Stimulated activated CD4-positive, alpha-beta T cell treated with anti-CD3 and anti-CD28 coated beads, TNF-alpha, amount 100 ng/mL, for 48 hours (primary cell): Measurements from ENCODE around the gene TRIM31.

Experiments
- DNase-seq, 3 donors: peaks; one replicate each; pipeline ENCODE4 v3.0.0-alpha.2; 2020; ENCODE audit warnings: low read depth in 3 of 3

TRIM31 gene

DNA sequence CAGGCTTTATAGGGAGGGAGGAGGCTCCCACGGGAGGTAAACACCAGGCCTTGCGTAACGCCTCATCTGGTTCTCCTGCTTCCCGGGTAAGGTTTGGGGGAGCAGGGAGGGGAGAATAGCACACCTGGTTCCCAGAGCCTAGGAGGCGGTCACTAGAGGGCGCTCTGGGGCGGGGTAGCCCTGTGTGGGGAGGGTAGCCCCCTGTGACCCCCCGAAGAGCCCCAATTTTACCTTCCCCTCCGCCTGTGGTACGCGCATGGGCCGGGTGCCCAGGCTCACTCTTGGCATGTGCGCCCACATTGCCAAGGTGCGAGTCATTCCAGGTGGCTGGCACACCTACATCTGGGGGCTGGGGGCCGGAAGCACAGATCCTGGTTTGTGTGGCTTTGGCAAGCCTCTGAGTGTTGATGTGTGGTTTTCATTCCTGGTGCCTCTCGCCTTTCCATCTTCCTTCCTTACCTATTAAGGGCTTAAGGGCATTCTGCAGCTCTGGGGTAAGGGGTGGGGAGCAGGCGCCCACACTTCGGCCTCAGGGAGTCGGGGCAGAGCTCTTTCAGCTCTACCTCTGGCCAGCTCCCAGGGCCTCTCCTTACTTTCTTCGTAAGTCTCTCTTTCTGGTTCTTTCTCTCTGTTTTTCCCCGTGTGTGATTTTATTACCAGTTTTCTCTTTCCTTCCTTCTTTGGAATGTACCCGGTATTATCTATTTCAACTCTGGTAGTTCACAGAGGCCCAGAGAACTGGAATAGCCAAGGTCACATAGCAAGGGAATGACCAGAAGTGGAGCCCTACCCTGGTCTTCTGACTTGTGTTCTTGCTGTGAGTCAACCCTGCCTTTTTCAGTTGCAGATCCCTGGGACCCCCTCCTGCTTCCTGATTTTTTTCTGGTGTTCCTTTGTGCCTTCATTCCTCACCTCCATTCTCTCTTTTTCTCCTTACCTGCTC is 36.8 kb downstream of the TRIM31 start:
- no peak for DNase-seq

DNA sequence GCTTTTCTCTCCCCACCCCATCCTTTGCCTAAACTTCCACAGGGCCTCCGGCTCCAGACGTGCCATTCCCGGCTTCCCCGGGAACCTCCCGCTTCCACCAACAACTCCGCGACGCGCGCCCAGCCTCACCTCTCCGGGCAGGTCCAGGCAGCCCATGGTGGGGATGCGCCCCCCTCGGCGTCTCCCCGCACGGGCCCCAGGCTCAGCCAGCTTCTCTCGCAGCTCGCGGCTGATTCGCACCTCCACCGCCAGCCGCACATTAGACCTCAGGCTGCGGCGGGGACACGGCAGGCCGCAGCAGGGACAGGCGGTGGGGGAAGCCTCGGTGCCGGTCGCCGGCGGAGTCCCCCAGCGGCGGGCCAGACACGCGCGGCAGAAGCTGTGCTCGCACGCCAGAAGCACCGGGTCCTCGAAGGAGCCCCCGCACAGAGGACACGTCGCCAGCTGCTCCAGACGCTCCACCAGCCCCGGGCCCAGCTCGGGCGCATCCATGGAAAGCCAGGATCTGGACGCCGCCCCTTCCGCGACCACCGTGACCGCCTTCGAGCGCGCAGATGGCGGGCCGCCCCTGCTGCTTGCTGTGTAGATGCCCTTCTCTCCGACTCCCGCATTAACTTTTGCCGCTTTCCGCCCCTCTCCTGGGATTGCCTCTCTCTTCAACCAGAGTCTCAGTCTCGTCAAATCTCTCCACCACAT is 37.6 kb downstream of the TRIM31 start, which contains the start of gene RNF39:
TSS of gene RNF39 (minus strand) at position 676 of the 696 bp plus-strand sequence. CDS start at position 492, 184 bp downstream.
- no peak for DNase-seq

DNA sequence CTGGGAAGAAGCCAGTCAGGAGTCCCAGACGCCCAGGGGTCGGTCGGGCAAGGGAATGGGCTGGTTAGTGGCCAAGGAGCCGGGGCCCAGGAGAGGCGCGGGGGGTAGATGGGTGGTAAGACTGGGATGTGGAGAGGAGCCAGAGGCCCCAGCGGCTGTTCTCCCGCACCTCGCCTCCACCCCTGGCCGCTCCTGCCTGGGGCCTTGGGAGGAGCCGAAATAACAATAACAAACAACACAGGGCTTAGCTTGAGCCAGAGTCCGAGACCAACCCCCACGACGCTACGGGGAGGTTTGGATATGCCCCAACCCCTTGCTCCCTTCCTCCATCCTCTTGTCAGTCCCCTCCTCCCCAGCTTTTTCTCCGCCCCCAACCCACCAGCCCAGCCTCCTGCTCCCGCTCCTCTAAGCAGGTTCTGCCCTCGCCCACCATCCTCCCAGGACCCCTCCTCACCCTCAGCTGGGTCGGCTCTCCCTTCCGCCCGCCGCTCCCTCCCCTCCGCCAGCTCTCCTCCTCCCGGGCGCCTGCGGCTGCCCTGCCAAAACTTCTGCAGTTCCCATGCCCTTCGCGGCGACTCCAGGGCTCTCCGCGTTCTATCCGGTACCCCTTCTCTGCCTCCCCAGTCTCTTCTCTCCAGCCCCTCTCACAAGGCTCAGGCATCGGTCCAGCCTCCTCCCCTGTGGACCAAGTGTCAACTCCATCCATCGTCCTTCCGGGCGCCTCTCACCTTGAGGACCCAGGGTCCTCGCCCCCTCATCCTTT is 38.4 kb downstream of the TRIM31 start:
- DNase-seq: no peak

DNA sequence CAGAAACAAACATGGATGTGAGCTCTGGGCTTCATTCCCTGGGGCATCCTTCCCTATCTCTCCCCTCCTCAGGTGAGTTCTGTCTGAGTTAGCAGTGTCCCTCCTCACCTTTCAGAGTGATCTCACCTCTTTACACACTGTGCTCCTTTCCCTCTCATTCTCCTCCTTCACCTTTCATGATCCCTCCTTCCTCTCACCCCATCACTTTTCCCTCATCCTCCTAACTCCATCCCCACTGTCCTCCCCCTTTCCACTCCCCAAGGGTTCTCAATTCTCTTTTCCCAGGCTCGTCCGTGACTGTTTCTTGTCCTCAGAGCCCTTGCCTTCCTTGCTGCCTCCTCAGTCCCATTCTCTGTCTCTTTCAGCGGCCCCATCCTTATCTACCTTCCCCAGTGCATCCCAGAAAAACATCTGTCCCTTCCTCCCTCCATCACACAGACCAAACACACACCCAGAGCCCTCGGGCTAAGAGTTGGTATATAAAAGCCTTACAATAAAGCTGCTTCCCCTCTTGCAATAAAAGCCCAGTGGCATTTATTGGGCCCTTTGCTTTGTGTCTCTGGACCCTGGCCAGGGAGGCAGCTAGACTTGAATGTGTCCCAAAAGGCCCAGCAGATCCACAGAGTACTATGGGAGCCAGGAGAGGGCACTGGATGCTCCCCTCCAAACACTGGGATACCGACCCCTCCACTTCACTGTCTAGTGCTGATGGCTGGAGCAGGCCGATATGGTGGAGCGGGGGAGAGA is 39.2 kb downstream of the TRIM31 start:
- DNase-seq: no peak

DNA sequence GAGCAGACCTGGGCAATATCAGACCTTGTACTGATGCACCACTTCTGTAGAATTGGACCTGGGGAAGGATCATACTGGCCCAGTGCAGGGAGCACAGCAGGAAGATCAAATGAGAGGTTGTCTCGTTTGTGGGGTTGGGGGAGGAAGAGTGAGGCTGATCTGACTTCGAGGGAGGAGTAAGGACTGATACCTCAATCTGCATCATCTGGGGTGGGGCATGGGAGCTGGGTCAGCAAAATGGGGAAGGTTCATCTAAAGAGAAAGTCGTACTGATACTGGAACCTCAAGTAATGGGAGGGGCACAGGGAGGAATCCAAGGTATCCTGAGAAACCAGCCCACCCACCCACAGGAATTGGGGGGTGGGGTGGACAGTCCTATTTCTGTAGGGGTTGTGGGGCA is 41.0 kb downstream of the TRIM31 start:
- DNase-seq: no peak

DNA sequence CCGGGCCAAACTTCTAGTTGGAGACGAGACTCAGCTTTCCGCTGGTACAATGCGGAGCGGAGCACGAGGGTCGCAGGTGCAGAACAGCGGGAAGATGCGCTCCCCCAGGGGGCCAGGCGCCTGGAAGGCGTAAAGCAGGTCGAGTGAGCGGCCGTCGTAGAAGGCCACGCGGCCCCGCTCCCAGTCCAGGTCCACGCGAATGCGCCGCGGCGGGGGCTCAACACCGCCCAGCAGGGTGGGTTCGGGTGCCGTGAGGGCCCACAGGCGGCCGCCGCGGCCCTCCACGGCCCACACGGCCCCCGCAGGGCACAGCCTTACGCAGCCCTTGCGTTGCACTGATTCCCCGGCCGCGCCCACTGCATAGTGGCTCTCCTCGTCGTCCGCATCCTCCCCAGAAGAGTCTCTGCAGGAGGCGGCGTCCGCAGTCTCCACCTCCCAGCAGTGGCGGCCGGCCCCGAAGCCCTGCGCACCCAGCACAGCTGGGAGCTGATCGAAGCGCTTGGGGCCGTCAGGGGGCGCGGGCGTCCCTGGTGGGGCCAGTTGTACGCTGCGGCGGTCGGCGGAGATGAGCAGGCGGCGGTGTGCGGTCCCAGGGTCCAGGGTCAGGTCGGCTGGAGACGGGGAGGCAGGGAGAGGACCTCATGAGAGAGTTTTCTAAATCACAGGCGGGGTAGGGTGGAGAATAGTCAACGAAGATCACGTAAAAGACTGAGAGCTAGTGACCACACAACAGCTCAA is 41.6 kb downstream of the TRIM31 start:
- no peak for DNase-seq

DNA sequence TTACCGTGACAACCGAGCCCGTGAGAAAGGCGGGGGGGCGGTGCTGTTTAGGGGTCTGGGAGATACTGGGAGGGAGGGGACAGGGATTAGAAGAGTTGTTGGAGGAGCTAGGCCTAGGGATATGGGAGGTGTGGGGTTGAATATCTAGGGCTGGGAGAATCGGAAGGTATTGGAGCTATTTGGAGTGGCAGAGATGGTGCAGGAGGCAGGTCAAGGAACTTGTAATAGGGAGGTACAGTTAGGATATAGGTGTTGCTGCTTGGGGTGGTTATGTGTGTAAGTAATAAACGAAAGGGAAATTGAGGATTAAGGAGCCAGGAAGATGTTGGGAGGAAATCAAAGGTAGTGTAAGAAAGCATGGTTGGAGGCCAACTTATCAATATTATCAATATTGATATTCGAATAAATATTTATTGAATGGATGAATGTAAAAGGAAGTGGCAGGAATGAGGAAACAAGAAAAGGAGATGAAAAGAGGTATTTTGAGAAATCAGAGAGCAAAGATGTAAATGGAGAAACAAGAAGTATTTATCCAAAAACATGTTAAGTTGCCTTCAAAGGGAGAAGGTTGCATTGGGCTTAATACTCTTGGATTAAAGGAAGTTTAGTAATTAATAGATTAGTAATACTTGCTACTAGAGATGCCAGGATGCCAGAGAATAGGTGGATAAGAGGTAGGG is 45.3 kb downstream of the TRIM31 start:
- DNase-seq: no peak

DNA sequence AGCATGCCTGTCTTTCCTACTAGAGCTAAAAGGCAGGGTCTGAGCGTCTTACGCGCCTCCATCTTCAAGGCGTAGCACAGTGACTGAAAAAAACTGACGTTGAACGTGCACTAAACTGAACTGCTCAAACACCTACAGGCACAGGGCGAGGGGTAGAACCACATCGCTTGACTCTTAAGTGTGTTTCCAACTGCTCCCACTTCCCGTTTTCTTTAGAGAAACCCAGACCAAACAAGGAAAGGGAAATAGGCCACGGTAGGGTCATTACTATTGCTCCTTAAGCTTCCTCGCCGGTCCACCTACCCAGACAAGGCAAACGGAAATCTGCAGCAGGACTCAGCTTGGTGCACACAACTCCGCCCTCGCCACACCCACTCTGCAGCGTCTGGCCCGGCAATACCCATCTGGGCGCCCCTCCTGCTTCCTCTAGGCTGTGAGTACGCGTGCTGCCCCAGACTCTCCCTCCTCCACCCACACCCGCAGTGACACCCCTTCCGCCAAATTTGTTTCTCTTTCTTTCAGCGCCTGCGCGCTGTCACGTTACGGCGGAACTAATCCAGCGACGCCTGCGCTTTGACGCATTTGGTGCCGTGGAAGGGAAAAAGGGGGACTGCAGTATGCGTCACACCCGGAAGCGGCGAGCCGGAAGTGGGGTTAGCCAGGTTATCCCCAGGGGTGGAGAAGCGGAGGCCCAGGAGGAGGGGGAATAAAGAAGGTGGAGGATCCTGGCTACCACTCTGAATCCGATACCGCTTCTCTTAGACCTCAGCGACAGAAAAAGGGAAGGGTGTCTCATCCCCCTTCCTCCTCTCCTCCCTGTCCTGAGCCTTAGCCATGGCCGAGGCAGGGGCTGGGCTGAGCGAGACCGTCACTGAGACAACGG is 46.1 kb downstream of the TRIM31 start, which contains the start of gene PPP1R11:
TSS of gene PPP1R11 (plus strand) at position 622 of the 883 bp plus-strand sequence. CDS start at position 835, 213 bp downstream.
- peak; percentile 95 to 99 (median 97) for DNase-seq

DNA sequence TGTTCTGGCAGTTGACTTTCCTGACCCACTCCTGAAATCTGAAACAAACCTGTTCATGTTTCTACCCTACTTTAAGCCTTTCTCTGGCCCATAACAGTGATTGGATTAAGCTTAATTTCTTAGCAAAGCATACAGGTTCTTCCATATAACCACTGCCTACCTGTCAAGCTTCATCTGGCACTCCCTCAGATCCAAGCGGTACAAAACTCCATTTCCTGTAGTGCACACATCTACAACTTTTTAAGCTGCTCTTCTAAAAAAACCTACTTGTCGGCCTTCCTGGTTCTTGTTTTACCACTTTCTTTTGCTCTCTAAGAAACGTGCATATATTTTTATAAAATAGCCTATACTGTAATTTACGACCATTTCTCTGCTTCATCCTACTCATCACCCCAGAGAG is 46.8 kb downstream of the TRIM31 start:
- no peak for DNase-seq

DNA sequence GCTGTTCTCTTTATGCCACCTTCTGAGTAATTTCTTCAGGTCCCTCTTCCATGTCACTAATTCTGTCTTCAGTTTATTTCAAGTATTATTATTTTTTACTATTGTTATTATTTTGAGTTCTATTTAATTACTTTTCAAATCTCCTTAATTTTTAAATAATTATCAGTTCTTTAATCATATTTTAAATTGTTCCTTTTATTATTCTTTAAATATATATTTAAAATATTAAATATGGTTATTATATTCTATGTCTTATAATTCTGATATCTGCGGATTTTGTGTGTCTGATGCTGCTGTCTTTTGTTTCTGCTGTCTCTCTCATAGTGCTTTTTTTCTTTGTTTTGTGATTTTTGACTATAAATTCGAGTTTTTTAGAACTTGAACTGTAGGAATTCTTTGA is 49.6 kb downstream of the TRIM31 start:
- no peak for DNase-seq

DNA sequence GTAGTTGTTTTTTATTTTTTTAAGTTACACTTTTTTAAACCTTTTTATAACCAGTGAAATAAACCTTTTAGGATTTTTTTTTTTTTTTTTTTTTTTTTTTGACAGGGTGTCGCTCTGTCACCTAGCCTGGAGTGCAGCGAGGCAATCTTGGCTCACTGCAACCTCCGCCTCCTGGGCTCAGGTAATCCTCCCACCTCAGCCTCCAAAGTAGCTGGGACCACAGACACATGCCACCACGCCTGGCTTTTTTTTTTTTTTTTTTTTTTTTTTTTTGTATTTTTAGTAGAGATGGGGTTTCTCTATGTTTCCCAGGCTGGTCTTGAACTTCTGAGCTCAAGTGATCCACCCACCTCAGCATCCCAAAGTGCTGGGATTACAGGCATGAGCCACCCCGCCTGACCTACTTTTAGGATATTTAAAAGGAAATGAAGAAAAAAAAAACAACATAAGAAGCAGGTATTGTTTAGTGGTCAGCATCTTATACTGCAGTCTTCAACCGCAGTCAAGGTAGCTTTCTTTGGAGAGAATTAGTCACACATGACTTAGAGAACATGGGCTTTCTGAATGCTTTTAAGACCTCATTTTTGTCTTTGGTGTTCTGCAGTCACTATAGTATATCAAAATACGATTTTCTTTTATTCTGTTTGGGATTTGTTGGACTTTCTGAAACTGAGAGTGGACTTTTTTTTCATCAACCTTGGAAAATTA is 50.3 kb downstream of the TRIM31 start:
- no peak for DNase-seq

DNA sequence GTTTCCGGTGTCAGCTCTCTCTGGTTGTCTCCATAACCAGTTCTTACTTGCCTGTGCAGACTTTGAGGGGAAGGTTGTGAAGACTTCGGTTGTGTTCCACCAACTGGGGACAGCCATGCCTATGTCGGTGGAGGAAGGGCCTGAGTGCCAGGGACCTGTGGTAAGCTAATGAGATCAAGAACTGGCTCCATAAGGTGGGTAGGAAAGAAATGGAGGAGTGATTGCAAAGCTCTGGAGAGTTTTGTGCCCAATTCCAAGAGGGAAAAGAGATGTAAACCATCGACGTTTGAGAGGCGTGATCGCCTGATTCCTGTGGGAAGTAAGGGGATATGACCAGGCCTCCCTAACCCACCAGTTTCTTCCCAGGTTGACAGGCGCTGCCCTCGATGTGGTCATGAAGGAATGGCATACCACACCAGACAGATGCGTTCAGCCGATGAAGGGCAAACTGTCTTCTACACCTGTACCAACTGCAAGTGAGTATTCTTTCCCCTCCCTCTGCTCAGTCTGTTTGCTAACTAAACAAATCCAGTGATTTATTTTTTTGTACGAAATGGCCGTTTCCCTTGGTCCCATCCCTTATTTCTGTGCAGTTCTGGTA is 50.9 kb downstream of the TRIM31 start:
- DNase-seq: no peak

DNA sequence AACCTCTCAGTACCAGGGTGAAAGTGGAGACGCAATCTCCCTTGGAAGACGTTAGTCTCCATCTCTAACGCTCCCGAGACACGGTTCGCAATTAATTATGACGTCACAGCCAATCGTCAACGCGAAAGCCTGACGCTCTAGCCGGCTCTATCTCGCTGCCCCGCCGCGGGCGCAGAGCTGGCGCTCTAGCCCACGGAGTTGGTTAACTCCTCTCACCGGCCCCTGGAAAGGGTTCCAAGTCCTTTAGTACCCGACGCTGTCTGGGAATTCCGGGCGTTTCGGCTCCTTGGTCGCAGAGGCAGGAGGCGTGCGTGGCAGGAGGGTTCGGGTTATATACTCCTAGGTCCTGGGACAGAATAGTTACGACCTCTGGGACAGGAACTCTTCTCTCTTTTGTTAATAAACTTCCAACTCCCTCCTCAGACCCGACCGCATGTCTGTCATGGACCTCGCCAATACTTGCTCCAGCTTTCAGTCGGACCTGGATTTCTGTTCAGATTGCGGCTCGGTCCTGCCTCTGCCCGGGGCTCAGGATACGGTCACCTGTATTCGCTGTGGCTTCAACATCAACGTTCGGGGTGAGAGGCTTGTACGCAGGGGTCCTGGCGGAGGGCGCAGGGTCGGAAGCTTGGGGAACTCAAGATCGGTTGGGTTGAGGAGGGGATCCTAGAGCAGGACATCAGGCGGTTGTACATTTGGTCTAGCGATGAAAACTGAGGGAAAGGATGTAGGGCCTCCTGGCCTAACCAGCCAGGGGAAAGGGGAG is 51.6 kb downstream of the TRIM31 start, which contains the start of gene POLR1H:
TSS of gene POLR1H (plus strand) at position 174 of the 766 bp plus-strand sequence. CDS start at position 434, 260 bp downstream.
- DNase-seq: peak; percentile 62 to 77 (median 73)

DNA sequence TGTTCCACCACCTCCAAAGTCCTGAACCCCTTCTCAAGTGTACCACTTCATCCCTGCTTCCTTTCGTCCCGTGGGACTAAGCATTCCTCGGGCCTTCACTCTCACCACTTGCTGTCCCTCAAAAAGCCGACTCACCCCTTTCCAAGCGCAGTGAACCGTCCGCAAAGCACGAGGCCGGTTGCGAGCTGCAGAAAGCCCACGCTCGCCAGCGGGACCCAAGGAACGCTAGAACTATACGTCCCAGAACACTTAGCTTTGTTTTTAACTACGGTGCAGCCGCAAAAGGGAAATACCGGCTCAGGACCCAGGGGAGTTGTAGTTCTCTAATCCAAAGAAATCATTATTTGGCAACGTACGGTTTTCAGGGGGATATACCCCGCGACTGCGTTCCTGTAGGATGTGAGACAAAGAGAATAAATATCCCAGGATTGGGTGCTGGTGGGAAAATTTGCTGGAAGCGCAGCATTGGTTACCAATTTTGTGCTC is 52.2 kb downstream of the TRIM31 start:
- DNase-seq: peak in 1 of 3 donors; percentile 10

DNA sequence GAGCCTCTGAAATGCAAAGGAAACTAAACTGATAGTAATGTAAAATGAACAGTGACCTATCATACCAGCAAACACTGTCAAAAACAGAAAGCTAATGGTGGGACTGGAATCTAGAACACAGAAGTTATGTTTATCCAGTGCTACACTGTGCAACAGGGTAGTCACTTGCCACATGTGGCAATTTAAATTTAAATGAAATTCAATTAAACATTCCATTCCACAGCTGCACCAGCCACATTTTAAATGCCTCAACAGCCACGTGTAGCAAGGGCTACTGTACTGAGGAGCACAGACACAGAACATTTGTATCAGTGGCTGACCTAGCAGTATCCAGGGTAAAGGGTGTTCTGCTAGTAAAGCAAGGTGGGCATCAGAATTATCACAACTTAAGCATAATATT is 57.4 kb downstream of the TRIM31 start:
- DNase-seq: no peak

DNA sequence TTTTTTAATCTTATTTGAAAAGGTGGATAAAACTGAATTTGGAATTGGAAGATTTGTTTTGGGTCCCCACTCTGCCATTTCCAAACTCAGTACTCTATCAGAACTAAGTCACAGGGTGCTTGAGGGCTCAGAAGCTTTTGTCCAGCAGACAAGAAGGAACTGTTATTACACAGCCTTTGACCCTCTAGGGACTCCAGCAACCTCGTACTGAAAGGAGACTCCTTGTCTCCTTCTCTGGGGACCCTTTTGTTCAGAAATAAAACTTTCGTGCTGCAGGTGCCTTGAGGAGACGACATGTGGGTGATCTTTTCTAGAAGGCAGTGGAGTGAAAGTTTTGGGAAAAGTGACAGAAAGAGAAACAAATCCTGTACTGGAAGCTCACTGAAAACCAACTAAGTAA is 59.2 kb downstream of the TRIM31 start:
- no peak for DNase-seq
